HG03439 (cell line): ENCODE results near the gene SARNP.

ENCODE experiments used
- ATAC-seq: cut with Tn5 transposase; IDR thresholded peaks from one replicate; pipeline ENCODE4 v1.9.1; 2021; ENCODE audit warnings: mild to moderate bottlenecking, moderate library complexity; ENCODE audit not compliant: unreplicated experiment

Gene SARNP

GRCh38 chr12:55711786-55712553 lies 105.6 kb downstream of the SARNP start:
- no peak for ATAC-seq

GRCh38 chr12:55708695-55709233 lies 108.8 kb downstream of the SARNP start:
- ATAC-seq: no peak

- no peak for ATAC-seq
These were observed 109.5 kb downstream of the SARNP start, which contains the start of gene ITGA7 for GRCh38 chr12:55707841-55708694. Gene ITGA7 (minus strand): TSS chr12:55707904. CDS start chr12:55707682, 222 bp downstream.
